ENCODE results near the gene ARHGAP40. TPM values are rescaled to one million over a fixed set of nuclear protein-coding genes. Genes with fewer than 3 reads are reported as not detected.

The ARHGAP40 gene
- total and polyA plus RNA-seq, 2 experiments from 2014 or later: not detected

- in situ Hi-C loops (cut with MboI): no loop called here
- 10% methylated on average over 7 of the region's 7 CpGs for WGBS, 2 experiments (ENCODE audit: low coverage in 1 of 2, low lambda C conversion rate in 2 of 2, missing lambda C conversion rate in 2 of 2)
- Histone ChIP-seq H3K27ac (no peak overlapping the region), H3K27me3 (replicated peaks; ENCODE audit: insufficient read depth) (no peaks in the 10 kb centered on the region), H3K79me2 (ENCODE audit: insufficient read depth) (no peaks in the 10 kb centered on the region), H3K4me2 (ENCODE audit: unreplicated experiment) (no peak overlapping the region), H3K9me3 (ENCODE audit: low read depth) (no peaks in the 10 kb centered on the region), H3K4me1 (ENCODE audit: insufficient read depth) (no peaks in the 10 kb centered on the region), H3K9ac (no peak overlapping the region), H3F3A (ENCODE audit: insufficient read depth) (no peaks in the 10 kb centered on the region), H3K9me2 (ENCODE audit: insufficient read depth) (no peaks in the 10 kb centered on the region), H3K4me3 (no peak overlapping the region), H2AFZ (no peak overlapping the region), H4K20me1 (ENCODE audit: insufficient read depth) (no peaks in the 10 kb centered on the region), H3K36me3 (ENCODE audit: low read depth) (no peaks in the 10 kb centered on the region)
- peak; percentile 7 for DNase-seq
- TF ChIP-seq EZH2phosphoT487 (IDR thresholded peaks at IDR 0.05; ENCODE audit: insufficient read depth, low read depth) (no peak), EZH2 (IDR thresholded peaks at IDR 0.05; ENCODE audit: insufficient read depth, poor library complexity, severe bottlenecking) (no peak)
Measured at GRCh38 chr20:38584099-38584763, 17.4 kb upstream of the ARHGAP40 start.

GRCh38 chr20:38585404-38586180, 16.0 kb upstream of the ARHGAP40 start:
- Histone ChIP-seq H3K4me2 (ENCODE audit: unreplicated experiment) (no peak overlapping the region), H3K9ac (no peak overlapping the region), H3K4me3 (no peak overlapping the region), H4K20me1 (ENCODE audit: insufficient read depth) (no peaks in the 10 kb centered on the region), H3F3A (ENCODE audit: insufficient read depth) (no peaks in the 10 kb centered on the region), H3K27me3 (replicated peaks; ENCODE audit: insufficient read depth) (no peaks in the 10 kb centered on the region), H2AFZ (no peak overlapping the region), H3K9me3 (ENCODE audit: low read depth) (no peaks in the 10 kb centered on the region), H3K9me2 (ENCODE audit: insufficient read depth) (no peaks in the 10 kb centered on the region), H3K4me1 (ENCODE audit: insufficient read depth) (no peaks in the 10 kb centered on the region), H3K36me3 (ENCODE audit: low read depth) (no peaks in the 10 kb centered on the region), H3K79me2 (ENCODE audit: insufficient read depth) (no peaks in the 10 kb centered on the region), H3K27ac (no peak overlapping the region)
- TF ChIP-seq EZH2phosphoT487 (IDR thresholded peaks at IDR 0.05; ENCODE audit: insufficient read depth, low read depth) (no peak), EZH2 (IDR thresholded peaks at IDR 0.05; ENCODE audit: insufficient read depth, poor library complexity, severe bottlenecking) (no peak)
- in situ Hi-C loops (cut with MboI): no loop called here
- no peak for DNase-seq
- WGBS, 2 experiments (ENCODE audit: low coverage in 1 of 2, low lambda C conversion rate in 2 of 2, missing lambda C conversion rate in 2 of 2): 42 to 49% methylated on average over 10 of the region's 10 CpGs

DNA sequence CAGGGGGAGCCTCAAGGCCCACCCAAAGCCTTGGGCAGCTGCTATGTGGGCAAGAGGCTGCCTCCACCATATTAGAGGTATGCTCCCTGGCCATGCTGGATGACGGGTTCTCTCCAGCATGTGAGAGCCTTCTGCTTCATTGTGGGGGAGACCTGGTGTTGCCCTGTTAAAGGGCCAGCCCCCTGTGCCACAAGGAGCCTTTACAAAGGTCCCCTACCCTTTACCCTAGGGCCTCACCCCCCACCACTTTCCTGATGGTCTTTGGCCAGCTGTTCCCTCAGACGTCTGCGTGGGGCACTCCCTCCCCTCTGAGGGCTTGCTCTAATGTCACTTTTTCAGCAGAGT, 15.5 kb upstream of the ARHGAP40 start:
- Histone ChIP-seq H4K20me1 (ENCODE audit: insufficient read depth) (no peaks in the 10 kb centered on the region), H3K9me2 (ENCODE audit: insufficient read depth) (no peaks in the 10 kb centered on the region), H3K4me2 (ENCODE audit: unreplicated experiment) (no peak overlapping the region), H2AFZ (no peak overlapping the region), H3K27ac (no peak overlapping the region), H3F3A (ENCODE audit: insufficient read depth) (no peaks in the 10 kb centered on the region), H3K9ac (no peak overlapping the region), H3K79me2 (ENCODE audit: insufficient read depth) (no peaks in the 10 kb centered on the region), H3K4me3 (no peak overlapping the region), H3K9me3 (ENCODE audit: low read depth) (no peaks in the 10 kb centered on the region), H3K27me3 (replicated peaks; ENCODE audit: insufficient read depth) (no peaks in the 10 kb centered on the region), H3K4me1 (ENCODE audit: insufficient read depth) (no peaks in the 10 kb centered on the region), H3K36me3 (ENCODE audit: low read depth) (no peaks in the 10 kb centered on the region)
- in situ Hi-C loops (cut with MboI): no loop called here
- 66 to 69% methylated on average over 3 of the region's 3 CpGs for WGBS, 2 experiments (ENCODE audit: low coverage in 1 of 2, low lambda C conversion rate in 2 of 2, missing lambda C conversion rate in 2 of 2)
- TF ChIP-seq EZH2 (IDR thresholded peaks at IDR 0.05; ENCODE audit: insufficient read depth, poor library complexity, severe bottlenecking) (no peak), EZH2phosphoT487 (IDR thresholded peaks at IDR 0.05; ENCODE audit: insufficient read depth, low read depth) (no peak)
- no peak for DNase-seq

DNA sequence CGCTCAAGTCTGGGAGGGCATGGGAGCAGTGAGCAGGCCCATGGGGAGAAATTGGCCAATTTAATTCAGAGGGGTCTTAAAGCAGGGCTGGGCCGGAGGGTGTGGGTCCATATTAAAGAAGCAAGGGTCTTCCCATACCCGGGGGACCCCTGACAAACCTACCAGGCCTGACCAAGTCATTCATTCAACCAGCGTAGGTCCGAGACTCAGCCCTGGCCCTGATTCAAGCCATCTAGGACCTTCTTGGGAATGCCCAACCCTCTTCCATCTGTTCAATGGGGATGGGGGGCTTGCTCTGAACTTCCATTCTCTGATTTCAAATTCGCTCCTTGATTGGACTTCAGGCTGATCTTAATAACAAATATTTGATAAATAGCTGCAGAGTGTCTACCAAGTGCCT, 13.3 kb upstream of the ARHGAP40 start:
- no peak for TF ChIP-seq EZH2 (IDR thresholded peaks at IDR 0.05; ENCODE audit: insufficient read depth, poor library complexity, severe bottlenecking)
- no peak for TF ChIP-seq EZH2phosphoT487 (IDR thresholded peaks at IDR 0.05; ENCODE audit: insufficient read depth, low read depth)
- H3K79me2 ChIP-seq (ENCODE audit: insufficient read depth): no peaks in the 10 kb centered on the region
- in situ Hi-C loops (cut with MboI): no loop called here
- no peaks in the 10 kb centered on the region for H4K20me1 ChIP-seq (ENCODE audit: insufficient read depth)
- no peaks in the 10 kb centered on the region for H3K9me3 ChIP-seq (ENCODE audit: low read depth)
- H3K4me1 ChIP-seq (ENCODE audit: insufficient read depth): no peaks in the 10 kb centered on the region
- no peak overlapping the region for H3K9ac ChIP-seq
- H3K4me3 ChIP-seq: no peak overlapping the region
- H2AFZ ChIP-seq: no peak overlapping the region
- H3K36me3 ChIP-seq (ENCODE audit: low read depth): no peaks in the 10 kb centered on the region
- 71 to 78% methylated on average over 6 of the region's 6 CpGs for WGBS, 2 experiments (ENCODE audit: low coverage in 1 of 2, low lambda C conversion rate in 2 of 2, missing lambda C conversion rate in 2 of 2)
- H3K4me2 ChIP-seq (ENCODE audit: unreplicated experiment): no peak overlapping the region
- H3K27me3 ChIP-seq (replicated peaks; ENCODE audit: insufficient read depth): no peaks in the 10 kb centered on the region
- H3K27ac ChIP-seq: no peak overlapping the region
- H3F3A ChIP-seq (ENCODE audit: insufficient read depth): no peaks in the 10 kb centered on the region
- no peak for DNase-seq
- H3K9me2 ChIP-seq (ENCODE audit: insufficient read depth): no peaks in the 10 kb centered on the region

Measured in GM23248 (cell line).